Thoracic aorta (tissue), 2 donors: Measurements from ENCODE around the gene TIMM44. TPM values are rescaled to one million over a fixed set of nuclear protein-coding genes. Genes with fewer than 3 reads are reported as not detected.

Experiments
- ATAC-seq: fragments of 150-250 bp; one replicate; pipeline ENCODE4 v1.8.0; 2017; ENCODE audit warnings: low read depth; ENCODE audit not compliant: insufficient number of reproducible peaks, low FRiP score
- DNase-seq: peaks from one replicate; pipeline ENCODE4 v3.0.0-alpha.2; 2020; ENCODE audit warnings: low spot score
- H3K27ac ChIP-seq, 2 donors: fragments of 200-600 bp; sonication (generic); 1 replicate in 1 of 2; 2 replicates in 1 of 2; pipeline ENCODE4 v1.5.1; 2016; ENCODE audit warnings: mild to moderate bottlenecking in 2 of 2, moderate library complexity in 2 of 2
- H3K27me3 ChIP-seq: fragments of 200-600 bp; sonication (generic); replicated peaks from 2 replicates; pipeline ENCODE4 v1.6.0; 2016; ENCODE audit warnings: mild to moderate bottlenecking; ENCODE audit not compliant: insufficient read depth
- H3K36me3 ChIP-seq: fragments of 200-600 bp; sonication (generic); one replicate; pipeline ENCODE4 v1.5.1; 2016
- H3K4me1 ChIP-seq, 2 donors: fragments of 200-600 bp; sonication (generic); 1 replicate in 1 of 2; 2 replicates in 1 of 2; pipeline versions ENCODE4 v1.5.1 to v1.6.0; 2016; ENCODE audit warnings: low read depth in 2 of 2, mild to moderate bottlenecking in 1 of 2; ENCODE audit not compliant: control insufficient read depth in 1 of 2
- H3K4me3 ChIP-seq: fragments of 200-600 bp; sonication (generic); 2 replicates; pipeline ENCODE4 v1.5.1; 2016; ENCODE audit warnings: mild to moderate bottlenecking
- H3K9me3 ChIP-seq: fragments of 200-600 bp; sonication (generic); 2 replicates; pipeline ENCODE4 v1.5.1; 2016
- CTCF ChIP-seq: fragments of 200-600 bp; sonication (generic); IDR thresholded peaks from one replicate; pipeline ENCODE4 v1.5.1; 2019; ENCODE audit warnings: antibody characterized with exemption
- total RNA-seq, 2 donors: library from RNA; depleted of rRNA; stranded (reverse); fragments of >200 nt; gene quantifications; one replicate each; pipeline versions ENCODE4 v1.1.0 to v1.2.3, GENCODE V29; 2016

TIMM44 gene
- total RNA-seq, 2 donors from 2014 or later, result 51.2 to 77.6 TPM

GRCh38 chr19:7977021-7977722, 33.7 kb upstream of the TIMM44 start:
- Histone ChIP-seq H3K4me1 (peaks cover 0 to 17% of the 10 kb centered on the region in 2 donors), H3K27ac (no peak overlapping the region), H3K36me3 (peaks cover 36% of the 10 kb centered on the region), H3K27me3 (no peaks in the 10 kb centered on the region), H3K4me3 (no peak overlapping the region), H3K9me3 (no peaks in the 10 kb centered on the region)
- TF ChIP-seq CTCF, result no peak
- no peak for DNase-seq
- ATAC-seq, result no peak

- Histone ChIP-seq H3K27me3 (no peaks in the 10 kb centered on the region), H3K27ac (no peak overlapping the region), H3K4me1 (peaks cover 0 to 17% of the 10 kb centered on the region in 2 donors), H3K36me3 (peaks cover 30% of the 10 kb centered on the region), H3K9me3 (no peaks in the 10 kb centered on the region), H3K4me3 (no peak overlapping the region)
- ATAC-seq (no peak), DNase-seq (no peak)
- TF ChIP-seq CTCF, result no peak
Measured at GRCh38 chr19:7976461-7976860, 33.0 kb upstream of the TIMM44 start.

GRCh38 chr19:7975037-7975436, 31.6 kb upstream of the TIMM44 start:
- no peaks in the 10 kb centered on the region for H3K9me3 ChIP-seq
- peaks cover 24% of the 10 kb centered on the region for H3K36me3 ChIP-seq
- DNase-seq (no peak), ATAC-seq (no peak)
- no peak for TF ChIP-seq CTCF
- peaks cover 0 to 17% of the 10 kb centered on the region in 2 donors for H3K4me1 ChIP-seq
- H3K4me3 ChIP-seq, result no peak overlapping the region
- no peak overlapping the region for H3K27ac ChIP-seq
- no peaks in the 10 kb centered on the region for H3K27me3 ChIP-seq

GRCh38 chr19:7973883-7974282, 30.4 kb upstream of the TIMM44 start:
- Histone ChIP-seq H3K27ac (no peak overlapping the region), H3K36me3 (peaks cover 17% of the 10 kb centered on the region), H3K4me3 (no peak overlapping the region), H3K9me3 (no peaks in the 10 kb centered on the region), H3K27me3 (no peaks in the 10 kb centered on the region), H3K4me1 (peaks cover 0 to 17% of the 10 kb centered on the region in 2 donors)
- TF ChIP-seq CTCF, result no peak
- DNase-seq (no peak), ATAC-seq (no peak)

- H3K27ac ChIP-seq, result no peak overlapping the region
- no peaks in the 10 kb centered on the region for H3K9me3 ChIP-seq
- H3K4me3 ChIP-seq, result no peak overlapping the region
- no peak for DNase-seq
- peaks cover 25% of the 10 kb centered on the region for H3K36me3 ChIP-seq
- TF ChIP-seq CTCF, result no peak
- no peaks in the 10 kb centered on the region for H3K27me3 ChIP-seq
- H3K4me1 ChIP-seq, result peaks cover 0 to 17% of the 10 kb centered on the region in 2 donors
- no peak for ATAC-seq
Measured at GRCh38 chr19:7971553-7972520, 28.4 kb upstream of the TIMM44 start.
